ENCODE data around the gene UTP11. TPM values are rescaled to one million over a fixed set of nuclear protein-coding genes. Genes with fewer than 3 reads are reported as not detected.

Gene UTP11
- total RNA-seq, 2 experiments from 2014 or later: 40.1 to 43.8 TPM

DNA sequence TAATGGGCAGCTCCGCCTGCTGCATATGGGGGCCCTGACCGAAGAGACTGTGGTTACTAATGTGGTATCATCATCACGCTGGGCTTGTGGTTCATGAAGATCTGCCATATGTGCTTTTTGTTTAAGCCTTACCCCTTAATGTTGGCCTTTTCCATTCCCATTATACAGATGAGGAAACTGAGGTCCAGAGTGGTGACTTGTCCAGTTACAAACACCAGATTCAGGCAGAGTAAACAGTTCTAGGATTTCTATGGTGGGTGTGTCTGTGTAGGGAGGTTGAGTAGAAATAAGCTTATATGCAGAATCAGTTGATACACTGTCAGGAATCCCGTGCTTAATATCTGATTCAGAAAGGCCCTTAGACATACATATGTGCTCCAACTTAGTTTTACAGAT lies 691 bp downstream of the UTP11 start:
- peak overlapping the region; percentile 65 for H3K27ac ChIP-seq (ENCODE audit: low read depth, low read length, poor library complexity, severe bottlenecking)
- H3K79me2 ChIP-seq (ENCODE audit: insufficient read depth, low read depth, low read length): peaks cover 37% of the 10 kb centered on the region
- H4K20me1 ChIP-seq (ENCODE audit: insufficient read depth, low read length): peaks cover 8% of the 10 kb centered on the region
- no peak for DNase-seq (ENCODE audit: low spot score)
- H3K4me1 ChIP-seq (ENCODE audit: insufficient read depth, low read length, poor library complexity, severe bottlenecking): peaks cover 22% of the 10 kb centered on the region
- intact Hi-C loops (cut with micrococcal nuclease; ENCODE audit: unreplicated experiment): loop anchor here (10.0 kb wide), 1 partner anchor 318 kb away; the partner anchor contains the start of gene CDCA8
- H3K4me3 ChIP-seq (ENCODE audit: low read depth, low read length, poor library complexity, severe bottlenecking): peak overlapping the region; percentile 81
- peaks cover 38% of the 10 kb centered on the region for H3K36me3 ChIP-seq (ENCODE audit: insufficient read depth, low read length)
- no peaks in the 10 kb centered on the region for H3K9me2 ChIP-seq (ENCODE audit: insufficient read depth, low read length)
- H2AFZ ChIP-seq (ENCODE audit: low read length): peak overlapping the region; percentile 95; the same call in 1 of the 2 replicates
- TSS peak; percentile 79 for BruUV-seq (replicated peaks)
- H3K9me3 ChIP-seq (ENCODE audit: low read length): no peaks in the 10 kb centered on the region
- no peak for TF ChIP-seq EZH2phosphoT487 (IDR thresholded peaks at IDR 0.05; ENCODE audit: borderline replicate concordance, low read depth, low read length)
- TF ChIP-seq, protein P1, sequence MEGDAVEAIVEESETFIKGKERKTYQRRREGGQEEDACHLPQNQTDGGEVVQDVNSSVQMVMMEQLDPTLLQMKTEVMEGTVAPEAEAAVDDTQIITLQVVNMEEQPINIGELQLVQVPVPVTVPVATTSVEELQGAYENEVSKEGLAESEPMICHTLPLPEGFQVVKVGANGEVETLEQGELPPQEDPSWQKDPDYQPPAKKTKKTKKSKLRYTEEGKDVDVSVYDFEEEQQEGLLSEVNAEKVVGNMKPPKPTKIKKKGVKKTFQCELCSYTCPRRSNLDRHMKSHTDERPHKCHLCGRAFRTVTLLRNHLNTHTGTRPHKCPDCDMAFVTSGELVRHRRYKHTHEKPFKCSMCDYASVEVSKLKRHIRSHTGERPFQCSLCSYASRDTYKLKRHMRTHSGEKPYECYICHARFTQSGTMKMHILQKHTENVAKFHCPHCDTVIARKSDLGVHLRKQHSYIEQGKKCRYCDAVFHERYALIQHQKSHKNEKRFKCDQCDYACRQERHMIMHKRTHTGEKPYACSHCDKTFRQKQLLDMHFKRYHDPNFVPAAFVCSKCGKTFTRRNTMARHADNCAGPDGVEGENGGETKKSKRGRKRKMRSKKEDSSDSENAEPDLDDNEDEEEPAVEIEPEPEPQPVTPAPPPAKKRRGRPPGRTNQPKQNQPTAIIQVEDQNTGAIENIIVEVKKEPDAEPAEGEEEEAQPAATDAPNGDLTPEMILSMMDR (conservative IDR thresholded peaks at IDR 0.05; ENCODE audit: low read length): no peak
- ChIA-PET POLR2A (interaction anchor here (0.8 to 0.9 kb wide), 2 partner anchors 62 to 323 kb away, joined by 3 read pairs; a partner anchor contains a TSS), CTCF (ENCODE audit: unreplicated experiment) (interaction anchor here (0.5 to 1.0 kb wide), 2 partner anchors 10 to 205 kb away, joined by 3 to 12 read pairs; partner anchors contain the start of genes C1orf122 and YRDC)
- H3K4me2 ChIP-seq (ENCODE audit: low read length): peak overlapping the region; percentile 79

DNA sequence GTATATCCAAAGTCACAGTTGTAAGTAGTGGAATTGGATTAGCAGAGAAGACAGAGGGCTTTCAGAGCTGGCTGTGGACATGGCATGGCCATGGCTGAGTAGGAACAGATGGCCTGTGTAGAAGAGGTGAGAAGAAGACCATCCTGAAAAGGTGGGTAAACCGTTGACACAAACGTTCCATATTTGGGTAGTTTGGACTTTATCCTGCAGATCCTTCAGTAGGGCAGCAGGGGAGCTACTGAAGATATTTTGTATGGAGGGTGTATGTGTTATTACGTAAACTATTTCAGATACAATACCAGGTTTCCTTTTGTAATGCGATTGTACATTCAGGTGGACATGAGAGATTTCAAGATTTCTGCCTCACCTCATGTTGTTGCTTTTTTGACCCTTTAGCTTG lies 1.6 kb downstream of the UTP11 start:
- no peaks in the 10 kb centered on the region for H3K9me3 ChIP-seq (ENCODE audit: low read length)
- H2AFZ ChIP-seq (ENCODE audit: low read length): no peak overlapping the region
- intact Hi-C loops (cut with micrococcal nuclease; ENCODE audit: unreplicated experiment): loop anchor here (10.0 kb wide), 1 partner anchor 319 kb away; the partner anchor contains the start of gene CDCA8
- H3K79me2 ChIP-seq (ENCODE audit: insufficient read depth, low read depth, low read length): peaks cover 37% of the 10 kb centered on the region
- ChIA-PET CTCF (ENCODE audit: unreplicated experiment) (no interaction called here), POLR2A (interaction anchor here (0.7 to 1.0 kb wide), 2 partner anchors 23 to 28 kb away, joined by 3 read pairs; no protein-coding TSS in a partner anchor)
- peaks cover 48% of the 10 kb centered on the region for H3K36me3 ChIP-seq (ENCODE audit: insufficient read depth, low read length)
- H3K9me2 ChIP-seq (ENCODE audit: insufficient read depth, low read length): no peaks in the 10 kb centered on the region
- peak overlapping the region; percentile 81 for H3K4me3 ChIP-seq (ENCODE audit: low read depth, low read length, poor library complexity, severe bottlenecking)
- TF ChIP-seq EZH2phosphoT487 (IDR thresholded peaks at IDR 0.05; ENCODE audit: borderline replicate concordance, low read depth, low read length): no peak
- TF ChIP-seq, protein P1 (conservative IDR thresholded peaks at IDR 0.05; ENCODE audit: low read length): no peak
- no peak overlapping the region for H3K27ac ChIP-seq (ENCODE audit: low read depth, low read length, poor library complexity, severe bottlenecking)
- BruUV-seq (replicated peaks): no TSS peak
- peaks cover 22% of the 10 kb centered on the region for H3K4me1 ChIP-seq (ENCODE audit: insufficient read depth, low read length, poor library complexity, severe bottlenecking)
- H3K4me2 ChIP-seq (ENCODE audit: low read length): peak overlapping the region; percentile 79
- no peak for DNase-seq (ENCODE audit: low spot score)
- H4K20me1 ChIP-seq (ENCODE audit: insufficient read depth, low read length): peaks cover 8% of the 10 kb centered on the region

DNA sequence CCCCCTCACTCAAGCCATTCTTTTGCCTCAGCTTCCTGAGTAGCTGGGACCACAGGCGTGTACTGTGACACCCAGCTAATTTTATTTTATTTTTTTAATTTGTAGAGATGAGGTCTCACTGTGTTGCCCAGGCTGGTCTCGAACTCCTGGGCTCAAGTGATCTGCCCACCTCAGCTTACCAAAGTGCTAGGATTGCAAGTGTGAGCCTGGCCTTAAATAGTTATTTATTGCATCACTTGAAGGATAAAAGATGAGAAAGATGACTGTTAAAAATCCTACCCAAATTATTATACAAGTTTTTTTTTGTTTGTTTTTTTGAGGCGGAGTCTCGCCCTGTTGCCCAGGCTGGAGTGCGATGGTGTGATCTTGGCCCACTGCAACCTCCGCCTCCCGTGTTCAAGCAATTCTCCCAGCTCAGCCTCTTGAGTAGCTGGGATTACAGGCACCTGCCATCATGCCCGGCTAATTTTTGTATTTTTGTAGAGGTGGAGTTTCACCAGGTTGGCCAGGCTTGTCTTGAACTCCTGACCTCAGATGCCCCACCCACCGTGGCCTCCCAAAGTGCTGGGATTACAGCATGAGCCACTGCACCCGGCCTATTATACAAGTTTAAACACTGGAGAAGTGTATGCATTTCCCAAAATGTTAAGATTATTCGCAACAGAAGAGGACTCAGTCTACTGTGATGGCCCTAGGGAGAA lies 2.3 kb downstream of the UTP11 start:
- Histone ChIP-seq H3K4me3 (ENCODE audit: low read depth, low read length, poor library complexity, severe bottlenecking) (no peak overlapping the region), H3K9me3 (ENCODE audit: low read length) (no peaks in the 10 kb centered on the region), H3K4me1 (ENCODE audit: insufficient read depth, low read length, poor library complexity, severe bottlenecking) (peaks cover 22% of the 10 kb centered on the region), H3K79me2 (ENCODE audit: insufficient read depth, low read depth, low read length) (peaks cover 37% of the 10 kb centered on the region), H4K20me1 (ENCODE audit: insufficient read depth, low read length) (peaks cover 8% of the 10 kb centered on the region), H3K9me2 (ENCODE audit: insufficient read depth, low read length) (no peaks in the 10 kb centered on the region), H3K36me3 (ENCODE audit: insufficient read depth, low read length) (peaks cover 53% of the 10 kb centered on the region), H3K27ac (ENCODE audit: low read depth, low read length, poor library complexity, severe bottlenecking) (no peak overlapping the region), H2AFZ (ENCODE audit: low read length) (no peak overlapping the region), H3K4me2 (ENCODE audit: low read length) (no peak overlapping the region; the same call in 1 of the 2 replicates)
- intact Hi-C loops (cut with micrococcal nuclease; ENCODE audit: unreplicated experiment): loop anchor here (10.0 kb wide), 1 partner anchor 320 kb away; the partner anchor contains the start of gene CDCA8
- DNase-seq (ENCODE audit: low spot score): no peak
- CTCF ChIA-PET (ENCODE audit: unreplicated experiment): no interaction called here
- BruUV-seq (replicated peaks): no TSS peak
- no peak for TF ChIP-seq EZH2phosphoT487 (IDR thresholded peaks at IDR 0.05; ENCODE audit: borderline replicate concordance, low read depth, low read length)
- TF ChIP-seq, protein P1 (conservative IDR thresholded peaks at IDR 0.05; ENCODE audit: low read length): no peak
- POLR2A ChIA-PET: interaction anchor here (1.0 kb wide), 1 partner anchor 24 kb away, joined by 3 read pairs; no protein-coding TSS in a partner anchor

Measured in OCI-LY7 (cell line).